Tibial nerve (tissue), 3 donors: ENCODE data around the gene NDUFC1.

Experiments
- POLR2A ChIP-seq, 2 donors: fragments of 450-650 bp; IDR thresholded peaks; one replicate each; pipeline ENCODE4 v1.6.1; 2017; ENCODE audit warnings: antibody characterized with exemption in 2 of 2, mild to moderate bottlenecking in 2 of 2, moderate library complexity in 2 of 2
- TF ChIP-seq, protein P1 (sequence below), 5 experiments: fragments of 200-600 bp in 3 of 5; fragments of 450-650 bp in 2 of 5; sonication (generic) in 3 of 5; IDR thresholded peaks; one replicate each; pipeline ENCODE4 v1.5.1; 2016 to 2019; ENCODE audit warnings: antibody characterized with exemption in 5 of 5, mild to moderate bottlenecking in 3 of 5, moderate library complexity in 2 of 5

GRCh38 chr4:139274790-139275189 is 27.5 kb downstream of the NDUFC1 start:
- TF ChIP-seq, protein P1, sequence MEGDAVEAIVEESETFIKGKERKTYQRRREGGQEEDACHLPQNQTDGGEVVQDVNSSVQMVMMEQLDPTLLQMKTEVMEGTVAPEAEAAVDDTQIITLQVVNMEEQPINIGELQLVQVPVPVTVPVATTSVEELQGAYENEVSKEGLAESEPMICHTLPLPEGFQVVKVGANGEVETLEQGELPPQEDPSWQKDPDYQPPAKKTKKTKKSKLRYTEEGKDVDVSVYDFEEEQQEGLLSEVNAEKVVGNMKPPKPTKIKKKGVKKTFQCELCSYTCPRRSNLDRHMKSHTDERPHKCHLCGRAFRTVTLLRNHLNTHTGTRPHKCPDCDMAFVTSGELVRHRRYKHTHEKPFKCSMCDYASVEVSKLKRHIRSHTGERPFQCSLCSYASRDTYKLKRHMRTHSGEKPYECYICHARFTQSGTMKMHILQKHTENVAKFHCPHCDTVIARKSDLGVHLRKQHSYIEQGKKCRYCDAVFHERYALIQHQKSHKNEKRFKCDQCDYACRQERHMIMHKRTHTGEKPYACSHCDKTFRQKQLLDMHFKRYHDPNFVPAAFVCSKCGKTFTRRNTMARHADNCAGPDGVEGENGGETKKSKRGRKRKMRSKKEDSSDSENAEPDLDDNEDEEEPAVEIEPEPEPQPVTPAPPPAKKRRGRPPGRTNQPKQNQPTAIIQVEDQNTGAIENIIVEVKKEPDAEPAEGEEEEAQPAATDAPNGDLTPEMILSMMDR (IDR thresholded peaks at IDR 0.05): no peak
- TF ChIP-seq POLR2A (IDR thresholded peaks at IDR 0.05): no peak
